H9 (cell line): ENCODE data around the gene ABCA12. TPM values are rescaled to one million over a fixed set of nuclear protein-coding genes. Genes with fewer than 3 reads are reported as not detected.

ENCODE experiments used
- DNase-seq: peaks from one replicate; pipeline ENCODE4 v3.0.0-alpha.2; 2017
- H2AFZ ChIP-seq: one replicate; pipeline ENCODE4 v1.6.1; 2013; ENCODE audit warnings: mild to moderate bottlenecking, low read length, control low read depth, moderate library complexity
- H2AK5ac ChIP-seq: 2 replicates; pipeline ENCODE4 v1.6.1; 2013; ENCODE audit warnings: low read length, control low read depth, mixed read lengths; ENCODE audit not compliant: insufficient read length
- H2BK120ac ChIP-seq: one replicate; pipeline ENCODE4 v1.6.1; 2013; ENCODE audit warnings: low read depth, mild to moderate bottlenecking, low read length, control low read depth, inconsistent platforms; ENCODE audit not compliant: poor library complexity, severe bottlenecking
- H2BK12ac ChIP-seq: 2 replicates; pipeline ENCODE4 v1.6.1; 2013; ENCODE audit warnings: low read length, control low read depth, mixed read lengths, low read depth; ENCODE audit not compliant: insufficient read length
- H2BK15ac ChIP-seq: 2 replicates; pipeline ENCODE4 v1.6.1; 2013; ENCODE audit warnings: low read depth, low read length, control low read depth
- H2BK20ac ChIP-seq: one replicate; pipeline ENCODE4 v1.6.1; 2013; ENCODE audit warnings: low read depth, mild to moderate bottlenecking, low read length, control low read depth, inconsistent platforms; ENCODE audit not compliant: poor library complexity, severe bottlenecking
- H2BK5ac ChIP-seq: 2 replicates; pipeline ENCODE4 v1.6.1; 2013; ENCODE audit warnings: low read length, control low read depth, mixed read lengths; ENCODE audit not compliant: insufficient read length
- H3K14ac ChIP-seq: 2 replicates; pipeline ENCODE4 v1.6.1; 2013; ENCODE audit warnings: low read length, control low read depth; ENCODE audit not compliant: insufficient read depth
- H3K18ac ChIP-seq: 2 replicates; pipeline ENCODE4 v1.6.1; 2013; ENCODE audit warnings: low read depth, mild to moderate bottlenecking, mixed read lengths, low read length, control low read depth; ENCODE audit not compliant: insufficient read length
- H3K23ac ChIP-seq: 2 replicates; pipeline ENCODE4 v1.6.1; 2013; ENCODE audit warnings: low read length, control low read depth, mixed read lengths, low read depth; ENCODE audit not compliant: insufficient read length
- H3K23me2 ChIP-seq: 2 replicates; pipeline ENCODE4 v1.6.1; 2013; ENCODE audit warnings: low read depth, mild to moderate bottlenecking, mixed read lengths, low read length, control low read depth; ENCODE audit not compliant: insufficient read length, poor library complexity, severe bottlenecking
- H3K27ac ChIP-seq: 2 replicates; pipeline ENCODE4 v1.5.1; 2013; ENCODE audit warnings: low read length, control low read depth, mixed read lengths, low read depth; ENCODE audit not compliant: insufficient read length
- H3K27me3 ChIP-seq: 2 replicates; pipeline ENCODE4 v1.6.1; 2013; ENCODE audit warnings: low read length, control low read depth, inconsistent platforms; ENCODE audit not compliant: insufficient read depth
- H3K4ac ChIP-seq: 2 replicates; pipeline ENCODE4 v1.6.1; 2013; ENCODE audit warnings: low read depth, mild to moderate bottlenecking, control low read depth, inconsistent platforms, low read length, moderate library complexity
- H3K4me1 ChIP-seq: 2 replicates; pipeline ENCODE4 v1.6.1; 2013; ENCODE audit warnings: low read length, control low read depth, inconsistent platforms; ENCODE audit not compliant: insufficient read depth
- H3K4me2 ChIP-seq: 2 replicates; pipeline ENCODE4 v1.6.1; 2013; ENCODE audit warnings: low read length, control low read depth, mixed read lengths; ENCODE audit not compliant: insufficient read length, insufficient read depth
- H3K56ac ChIP-seq: 2 replicates; pipeline ENCODE4 v1.6.1; 2013; ENCODE audit warnings: low read depth, mild to moderate bottlenecking, mixed read lengths, low read length, control low read depth; ENCODE audit not compliant: insufficient read length
- H3K79me1 ChIP-seq: 2 replicates; pipeline ENCODE4 v1.6.1; 2013; ENCODE audit warnings: low read depth, mild to moderate bottlenecking, moderate library complexity, low read length, control low read depth, inconsistent platforms; ENCODE audit not compliant: insufficient read depth, poor library complexity, severe bottlenecking
- H3K79me2 ChIP-seq: 2 replicates; pipeline ENCODE4 v1.6.1; 2013; ENCODE audit warnings: low read length, control low read depth, inconsistent platforms; ENCODE audit not compliant: insufficient read depth
- H3K9ac ChIP-seq: 2 replicates; pipeline ENCODE4 v1.6.1; 2013; ENCODE audit warnings: low read length, control low read depth, mixed read lengths; ENCODE audit not compliant: insufficient read length; ENCODE audit errors: extremely low read depth
- H3K9me3 ChIP-seq: one replicate; pipeline ENCODE4 v1.6.1; 2013; ENCODE audit warnings: low read depth, low read length, inconsistent platforms; ENCODE audit not compliant: control insufficient read depth
- H3T11ph ChIP-seq: one replicate; pipeline ENCODE4 v1.6.1; 2013; ENCODE audit warnings: mild to moderate bottlenecking, low read length, control low read depth, inconsistent platforms
- H4K20me1 ChIP-seq: one replicate; pipeline ENCODE4 v1.6.1; 2013; ENCODE audit not compliant: control insufficient read depth, insufficient read length, insufficient read depth
- H4K5ac ChIP-seq: 2 replicates; pipeline ENCODE4 v1.6.1; 2013; ENCODE audit warnings: low read depth, mild to moderate bottlenecking, mixed read lengths, low read length, control low read depth; ENCODE audit not compliant: insufficient read length
- H4K8ac ChIP-seq: replicated peaks from 2 replicates; pipeline ENCODE4 v1.6.1; 2013; ENCODE audit warnings: low read length, control low read depth, mixed read lengths, low read depth; ENCODE audit not compliant: insufficient read length
- H4K91ac ChIP-seq: 2 replicates; pipeline ENCODE4 v1.6.1; 2013; ENCODE audit warnings: low read depth, mild to moderate bottlenecking, moderate library complexity, mixed read lengths, low read length, control low read depth; ENCODE audit not compliant: insufficient read length
- H3K27ac Mint-ChIP-seq, 3 experiments: 2 replicates in 2 of 3; 3 replicates in 1 of 3; pipeline ENCODE4 v1.8.0; 2020 to 2021; ENCODE audit warnings: mixed read lengths in 3 of 3, mild to moderate bottlenecking in 1 of 3, moderate library complexity in 1 of 3
- H3K27me3 Mint-ChIP-seq: 2 replicates; pipeline ENCODE4 v1.8.0; 2021; ENCODE audit warnings: low read depth, mild to moderate bottlenecking, moderate library complexity, mixed read lengths
- H3K36me3 Mint-ChIP-seq, 3 experiments: 2 replicates in 2 of 3; 3 replicates in 1 of 3; pipeline ENCODE4 v1.8.0; 2020 to 2021; ENCODE audit warnings: low read depth in 3 of 3, mixed read lengths in 3 of 3; ENCODE audit not compliant: insufficient read depth in 1 of 3
- H3K4me1 Mint-ChIP-seq, 2 experiments: 2 replicates each; pipeline ENCODE4 v1.8.0; 2020; ENCODE audit warnings: mixed read lengths in 2 of 2
- H3K4me3 Mint-ChIP-seq, 2 experiments: 2 replicates in 1 of 2; 3 replicates in 1 of 2; pipeline ENCODE4 v1.8.0; 2020 to 2021; ENCODE audit warnings: mild to moderate bottlenecking in 2 of 2, mixed read lengths in 2 of 2, moderate library complexity in 1 of 2
- H3K9me3 Mint-ChIP-seq, 2 experiments: 2 replicates in 1 of 2; 3 replicates in 1 of 2; pipeline ENCODE4 v1.8.0; 2020; ENCODE audit warnings: mild to moderate bottlenecking in 2 of 2, mixed read lengths in 2 of 2, moderate library complexity in 1 of 2
- WGBS: extraction: QIAGEN DNeasy Blood & Tissue Kit; methylation state at CpG from one replicate; pipeline ENCODE4 v1.1.7; 2013; ENCODE audit warnings: missing lambda C conversion rate, low lambda C conversion rate, mixed read lengths; ENCODE audit not compliant: insufficient read length; ENCODE audit errors: extremely low coverage; 5-methylcytosine and 5-hydroxymethylcytosine counted together
- total RNA-seq: library from RNA; stranded (reverse); gene quantifications from 2 replicates; pipeline ENCODE4 v1.2.1, GENCODE V29; 2021
- TF ChIP-seq, protein P1 (sequence below): fragments of 200-600 bp; sonication (generic); conservative IDR thresholded peaks from 3 replicates; pipeline ENCODE4 v1.8.0; 2021; ENCODE audit warnings: antibody characterized with exemption, mild to moderate bottlenecking

The ABCA12 gene
- total RNA-seq, 1 experiment from 2014 or later, result not detected

DNA sequence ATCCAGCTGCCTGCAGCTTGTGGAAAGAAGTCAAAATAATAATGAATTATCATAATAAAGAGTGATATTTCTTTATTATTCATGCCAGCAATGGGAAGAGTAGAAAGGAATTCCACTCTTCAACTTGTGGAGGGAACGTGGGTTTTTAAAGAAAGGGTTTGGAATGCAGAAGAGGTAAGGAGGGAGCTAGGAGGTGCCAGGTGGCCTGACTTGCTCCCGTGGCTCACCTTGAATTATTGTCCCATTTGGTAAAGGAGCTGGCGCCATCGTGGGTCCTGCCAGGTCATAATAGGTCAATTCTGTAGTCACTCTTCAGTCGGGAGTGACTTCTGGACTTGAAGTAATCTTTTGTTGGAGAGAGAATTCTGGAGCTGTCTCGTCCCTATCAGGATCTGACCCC, 233.8 kb downstream of the ABCA12 start:
- no peak overlapping the region for H4K91ac ChIP-seq
- peaks cover 0 to 5% (median 0%) of the 10 kb centered on the region in 3 experiments; a peak in 1 of 7 replicates for H3K36me3 Mint-ChIP-seq
- no peak overlapping the region for H2BK20ac ChIP-seq
- no peak overlapping the region for H2BK5ac ChIP-seq
- no peak overlapping the region for H3K27ac ChIP-seq
- peaks cover 16 to 17% of the 10 kb centered on the region in 2 experiments for H3K4me1 Mint-ChIP-seq
- no peak overlapping the region for H4K5ac ChIP-seq
- no peak overlapping the region for H2AFZ ChIP-seq
- no peak overlapping the region for H3K14ac ChIP-seq
- no peaks in the 10 kb centered on the region for H3K23me2 ChIP-seq
- H3T11ph ChIP-seq, result no peak overlapping the region
- H3K9ac ChIP-seq, result no peak overlapping the region
- H2BK15ac ChIP-seq, result no peak overlapping the region
- H3K56ac ChIP-seq, result no peak overlapping the region
- no peak overlapping the region for H2BK120ac ChIP-seq
- H3K79me1 ChIP-seq, result no peaks in the 10 kb centered on the region
- no peak overlapping the region for H2AK5ac ChIP-seq
- H3K18ac ChIP-seq, result no peak overlapping the region
- peaks cover 3 to 7% of the 10 kb centered on the region in 2 experiments; a peak in 3 of 5 replicates for H3K9me3 Mint-ChIP-seq
- H3K4me3 Mint-ChIP-seq, result no peak overlapping the region
- H3K4me1 ChIP-seq, result peaks cover 4% of the 10 kb centered on the region
- H3K79me2 ChIP-seq, result no peaks in the 10 kb centered on the region
- H4K8ac ChIP-seq, result no peak overlapping the region
- no peak overlapping the region; the same call in 1 of the 2 replicates for H3K4ac ChIP-seq
- no peak overlapping the region for H3K4me2 ChIP-seq
- no peaks in the 10 kb centered on the region for H3K27me3 Mint-ChIP-seq
- H3K27ac Mint-ChIP-seq, result peak overlapping the region in 1 of 3 experiments; percentile 12; a peak in 3 of 7 replicates
- H3K9me3 ChIP-seq, result no peaks in the 10 kb centered on the region
- no peak overlapping the region for H3K23ac ChIP-seq
- TF ChIP-seq, protein P1, sequence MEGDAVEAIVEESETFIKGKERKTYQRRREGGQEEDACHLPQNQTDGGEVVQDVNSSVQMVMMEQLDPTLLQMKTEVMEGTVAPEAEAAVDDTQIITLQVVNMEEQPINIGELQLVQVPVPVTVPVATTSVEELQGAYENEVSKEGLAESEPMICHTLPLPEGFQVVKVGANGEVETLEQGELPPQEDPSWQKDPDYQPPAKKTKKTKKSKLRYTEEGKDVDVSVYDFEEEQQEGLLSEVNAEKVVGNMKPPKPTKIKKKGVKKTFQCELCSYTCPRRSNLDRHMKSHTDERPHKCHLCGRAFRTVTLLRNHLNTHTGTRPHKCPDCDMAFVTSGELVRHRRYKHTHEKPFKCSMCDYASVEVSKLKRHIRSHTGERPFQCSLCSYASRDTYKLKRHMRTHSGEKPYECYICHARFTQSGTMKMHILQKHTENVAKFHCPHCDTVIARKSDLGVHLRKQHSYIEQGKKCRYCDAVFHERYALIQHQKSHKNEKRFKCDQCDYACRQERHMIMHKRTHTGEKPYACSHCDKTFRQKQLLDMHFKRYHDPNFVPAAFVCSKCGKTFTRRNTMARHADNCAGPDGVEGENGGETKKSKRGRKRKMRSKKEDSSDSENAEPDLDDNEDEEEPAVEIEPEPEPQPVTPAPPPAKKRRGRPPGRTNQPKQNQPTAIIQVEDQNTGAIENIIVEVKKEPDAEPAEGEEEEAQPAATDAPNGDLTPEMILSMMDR, result no peak
- no peaks in the 10 kb centered on the region for H3K27me3 ChIP-seq
- H2BK12ac ChIP-seq, result no peak overlapping the region
- DNase-seq, result peak; percentile 39
- H4K20me1 ChIP-seq, result no peaks in the 10 kb centered on the region
- WGBS, result no CpG with 5 or more reads among the region's 6 CpGs
